CD4-positive, alpha-beta T cell (primary cell): ENCODE results near the gene HIF1A. TPM values are rescaled to one million over a fixed set of nuclear protein-coding genes. Genes with fewer than 3 reads are reported as not detected.

Experiments used
- ATAC-seq: fragments of 200-7000 bp; cut with Tn5 transposase; one replicate; pipeline ENCODE4 v1.10.0; 2022; ENCODE audit warnings: mild to moderate bottlenecking; ENCODE audit not compliant: poor library complexity
- CTCF ChIA-PET: fragments of 350-600 bp; sonication (Branson Sonifier 250); formaldehyde crosslinking; loops from one replicate; lab custom pipeline; 2021; ENCODE audit warnings: antibody characterized with exemption, inconsistent platforms; lab: Charles Lee
- POLR2A ChIA-PET: fragments of 350-600 bp; sonication (Branson Sonifier 250); formaldehyde crosslinking; loops from one replicate; lab custom pipeline; 2021; ENCODE audit warnings: antibody characterized with exemption, inconsistent platforms; lab: Charles Lee
- DNase-seq, 14 experiments: peaks; one replicate each; pipeline ENCODE4 v3.0.0-alpha.2; 2013 to 2020; ENCODE audit warnings: mixed read lengths in 2 of 14
- H3K27ac ChIP-seq, 2 donors: one replicate each; pipeline versions ENCODE4 v1.5.1 to v1.7.0; 2013; ENCODE audit warnings: low read length in 2 of 2, low read depth in 1 of 2, mild to moderate bottlenecking in 1 of 2
- H3K27me3 ChIP-seq, 2 experiments: 1 replicate in 1 of 2; 2 replicates in 1 of 2; pipeline versions ENCODE4 v1.6.1 to v1.7.0; 2013; ENCODE audit warnings: low read length in 2 of 2, control low read depth in 1 of 2, mild to moderate bottlenecking in 1 of 2, moderate library complexity in 1 of 2; ENCODE audit not compliant: insufficient read depth in 2 of 2, control insufficient read depth in 1 of 2
- H3K36me3 ChIP-seq: one replicate; pipeline ENCODE4 v1.6.1; 2013; ENCODE audit warnings: low read length, control low read depth; ENCODE audit not compliant: insufficient read depth
- H3K4me1 ChIP-seq: one replicate; pipeline ENCODE4 v1.6.1; 2013; ENCODE audit warnings: low read length, control low read depth; ENCODE audit not compliant: insufficient read depth
- H3K4me3 ChIP-seq: one replicate; pipeline ENCODE4 v1.5.1; 2013; ENCODE audit warnings: mild to moderate bottlenecking, low read length, moderate library complexity
- H3K9me3 ChIP-seq, 2 experiments: 1 replicate in 1 of 2; 2 replicates in 1 of 2; pipeline versions ENCODE4 v1.6.1 to v1.7.0; 2013; ENCODE audit warnings: low read length in 2 of 2, mild to moderate bottlenecking in 2 of 2, control low read depth in 1 of 2, moderate library complexity in 1 of 2; ENCODE audit not compliant: control insufficient read depth in 1 of 2, insufficient read depth in 1 of 2
- H3K27ac Mint-ChIP-seq: one replicate; pipeline ENCODE4 v1.8.0; 2020; ENCODE audit warnings: mixed read lengths
- H3K27me3 Mint-ChIP-seq: one replicate; pipeline ENCODE4 v1.8.0; 2021; ENCODE audit warnings: mixed read lengths
- H3K36me3 Mint-ChIP-seq: one replicate; pipeline ENCODE4 v1.8.0; 2021; ENCODE audit warnings: low read depth, mixed read lengths
- H3K4me1 Mint-ChIP-seq: one replicate; pipeline ENCODE4 v1.8.0; 2021; ENCODE audit warnings: low read depth, mixed read lengths
- H3K4me3 Mint-ChIP-seq: one replicate; pipeline ENCODE4 v1.8.0; 2020; ENCODE audit warnings: mild to moderate bottlenecking, mixed read lengths
- H3K9me3 Mint-ChIP-seq: one replicate; pipeline ENCODE4 v1.8.0; 2020; ENCODE audit warnings: mixed read lengths
- CTCF ChIP-seq: fragments of 200-600 bp; IDR thresholded peaks from one replicate; pipeline ENCODE4 v1.8.0; 2022; ENCODE audit warnings: antibody characterized with exemption, mild to moderate bottlenecking
- intact Hi-C, 2 experiments: fragments of 100-400 bp; cut with DNase I in 1 of 2; cut with micrococcal nuclease in 1 of 2; formaldehyde crosslinking; loops; one replicate each; pipeline versions ENCODE4 v1.15.1 to v1.9.0; 2023 to 2025; cut with DNase I, micrococcal nuclease
- total RNA-seq, 174 experiments: library from RNA in 2 of 174; stranded (reverse) in 2 of 174; gene quantifications; one replicate each; pipeline ENCODE4 v1.2.3 and lab custom pipeline; 2021 to 2026

HIF1A gene
- total RNA-seq, 2 experiments from 2014 or later: 350 to 369 TPM

- Mint-ChIP-seq H3K9me3 (no peaks in the 10 kb centered on the region), H3K36me3 (peaks cover 71% of the 10 kb centered on the region), H3K27me3 (no peaks in the 10 kb centered on the region), H3K4me1 (peaks cover 44% of the 10 kb centered on the region), H3K4me3 (peak overlapping the region; percentile 55), H3K27ac (peak overlapping the region; percentile 50)
- H3K4me3 ChIP-seq: no peak overlapping the region
- peaks cover 11% of the 10 kb centered on the region for H3K4me1 ChIP-seq
- no peaks in the 10 kb centered on the region for H3K9me3 ChIP-seq
- intact Hi-C loops: loop anchor here in 1 of 2 experiments (2.0 kb wide), 1 partner anchor 17 kb away; the partner anchor contains the start of gene SNAPC1
- peaks cover 26% of the 10 kb centered on the region for H3K36me3 ChIP-seq
- no peaks in the 10 kb centered on the region for H3K27me3 ChIP-seq
- peak; percentile 82 for ATAC-seq
- ChIA-PET POLR2A (interaction anchor here (0.7 to 1.6 kb wide), 4 partner anchors 18 to 500 kb away, joined by 3 to 12 read pairs (median 3); partner anchors contain the start of gene SNAPC1), CTCF (no interaction called here)
- no peak for TF ChIP-seq CTCF
- peak in 4 of 14 experiments; percentile 22 to 60 (median 28) for DNase-seq
- H3K27ac ChIP-seq: peak overlapping the region; percentile 30 to 42
These were observed 84.8 kb downstream of the HIF1A start for GRCh38 chr14:61780125-61780524.

- no peaks in the 10 kb centered on the region for H3K9me3 Mint-ChIP-seq
- no peak overlapping the region for H3K4me3 Mint-ChIP-seq
- H3K27ac ChIP-seq: no peak overlapping the region
- H3K36me3 ChIP-seq: peaks cover 9% of the 10 kb centered on the region
- DNase-seq: no peak
- H3K4me1 Mint-ChIP-seq: no peaks in the 10 kb centered on the region
- no peak for ATAC-seq
- POLR2A ChIA-PET: interaction anchor here (1.5 kb wide), 1 partner anchor 35 kb away, joined by 3 read pairs; the partner anchor contains the start of gene SNAPC1
- peaks cover 24% of the 10 kb centered on the region for H3K36me3 Mint-ChIP-seq
- no peaks in the 10 kb centered on the region for H3K27me3 ChIP-seq
- CTCF ChIA-PET: no interaction called here
- no peak for TF ChIP-seq CTCF
- H3K4me3 ChIP-seq: no peak overlapping the region
- no peaks in the 10 kb centered on the region for H3K9me3 ChIP-seq
- no peak overlapping the region for H3K27ac Mint-ChIP-seq
- no peaks in the 10 kb centered on the region for H3K4me1 ChIP-seq
- no peaks in the 10 kb centered on the region for H3K27me3 Mint-ChIP-seq
- intact Hi-C loops: no loop called here
These were observed 102.0 kb downstream of the HIF1A start for GRCh38 chr14:61797309-61797708.

Other genes starting within 250 kb of the HIF1A start
- 1 to 10 TPM; 4.8 to 5.0 TPM for gene SNAPC1, start 66.9 kb downstream of the HIF1A start, total RNA-seq
- not detected for gene SYT16, start 117.2 kb downstream of the HIF1A start, total RNA-seq